Ascending aorta (tissue), 2 donors: ENCODE results near the gene SLC2A1. TPM values are rescaled to one million over a fixed set of nuclear protein-coding genes. Genes with fewer than 3 reads are reported as not detected.

Source experiments
- DNase-seq, 2 donors: peaks; one replicate each; pipeline ENCODE4 v3.0.0-alpha.2; 2019; ENCODE audit warnings: low spot score in 2 of 2
- H3K27ac ChIP-seq, 2 donors: fragments of 200-600 bp; sonication (generic); one replicate each; pipeline ENCODE4 v1.5.1; 2016 to 2017; ENCODE audit warnings: mild to moderate bottlenecking in 1 of 2
- H3K27me3 ChIP-seq: fragments of 200-600 bp; sonication (generic); one replicate; pipeline ENCODE4 v1.5.1; 2017
- H3K36me3 ChIP-seq, 2 donors: fragments of 200-600 bp; sonication (generic); one replicate each; pipeline ENCODE4 v1.5.1; 2016
- H3K4me1 ChIP-seq, 2 donors: fragments of 200-600 bp; sonication (generic); one replicate each; pipeline ENCODE4 v1.5.1; 2016 to 2017; ENCODE audit warnings: mild to moderate bottlenecking in 1 of 2
- H3K4me3 ChIP-seq, 2 donors: fragments of 200-600 bp; sonication (generic); one replicate each; pipeline ENCODE4 v1.5.1; 2016 to 2017; ENCODE audit warnings: mild to moderate bottlenecking in 1 of 2
- H3K9me3 ChIP-seq, 2 donors: fragments of 200-600 bp; sonication (generic); one replicate each; pipeline ENCODE4 v1.5.1; 2016
- intact Hi-C: fragments of 100-400 bp; cut with DNase I; formaldehyde crosslinking; loops from one replicate; pipeline ENCODE4 v1.15.1; 2023
- total RNA-seq: library from RNA; depleted of rRNA; stranded (reverse); fragments of >200 nt; gene quantifications from one replicate; pipeline ENCODE4 v1.1.0, GENCODE V29; 2016
- TF ChIP-seq, protein P1 (sequence below), 3 experiments: fragments of 200-600 bp in 2 of 3; fragments of 450-650 bp in 1 of 3; sonication (generic) in 2 of 3; IDR thresholded peaks; one replicate each; pipeline ENCODE4 v1.5.1; 2016 to 2019; ENCODE audit warnings: antibody characterized with exemption in 3 of 3, mild to moderate bottlenecking in 1 of 3, moderate library complexity in 1 of 3

Gene SLC2A1
- total RNA-seq, 1 donor from 2014 or later: 15.5 TPM

DNA sequence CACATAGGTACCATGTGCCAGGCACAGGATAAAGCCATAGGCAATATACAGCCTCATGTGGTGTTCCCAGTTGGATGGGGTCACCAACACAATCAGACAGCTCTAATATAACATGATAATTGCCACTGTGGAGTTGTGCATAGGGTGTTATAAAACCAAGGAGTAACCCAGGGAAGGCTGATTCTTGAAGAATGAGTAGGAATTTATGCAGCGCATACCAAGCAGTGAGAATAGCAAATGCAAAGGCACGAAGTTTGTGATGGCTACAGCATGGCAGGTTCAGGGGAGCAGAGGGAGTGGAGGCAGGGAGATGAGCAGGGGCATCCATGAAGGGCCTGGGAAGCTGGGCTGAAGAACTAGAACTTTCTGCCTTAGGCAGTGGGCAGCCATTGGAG, 20.4 kb upstream of the SLC2A1 start:
- Histone ChIP-seq H3K36me3 (peaks cover 0 to 5% of the 10 kb centered on the region in 2 donors), H3K27ac (no peak overlapping the region), H3K4me3 (no peak overlapping the region), H3K4me1 (no peaks in the 10 kb centered on the region), H3K27me3 (no peaks in the 10 kb centered on the region), H3K9me3 (no peaks in the 10 kb centered on the region)
- TF ChIP-seq, protein P1, sequence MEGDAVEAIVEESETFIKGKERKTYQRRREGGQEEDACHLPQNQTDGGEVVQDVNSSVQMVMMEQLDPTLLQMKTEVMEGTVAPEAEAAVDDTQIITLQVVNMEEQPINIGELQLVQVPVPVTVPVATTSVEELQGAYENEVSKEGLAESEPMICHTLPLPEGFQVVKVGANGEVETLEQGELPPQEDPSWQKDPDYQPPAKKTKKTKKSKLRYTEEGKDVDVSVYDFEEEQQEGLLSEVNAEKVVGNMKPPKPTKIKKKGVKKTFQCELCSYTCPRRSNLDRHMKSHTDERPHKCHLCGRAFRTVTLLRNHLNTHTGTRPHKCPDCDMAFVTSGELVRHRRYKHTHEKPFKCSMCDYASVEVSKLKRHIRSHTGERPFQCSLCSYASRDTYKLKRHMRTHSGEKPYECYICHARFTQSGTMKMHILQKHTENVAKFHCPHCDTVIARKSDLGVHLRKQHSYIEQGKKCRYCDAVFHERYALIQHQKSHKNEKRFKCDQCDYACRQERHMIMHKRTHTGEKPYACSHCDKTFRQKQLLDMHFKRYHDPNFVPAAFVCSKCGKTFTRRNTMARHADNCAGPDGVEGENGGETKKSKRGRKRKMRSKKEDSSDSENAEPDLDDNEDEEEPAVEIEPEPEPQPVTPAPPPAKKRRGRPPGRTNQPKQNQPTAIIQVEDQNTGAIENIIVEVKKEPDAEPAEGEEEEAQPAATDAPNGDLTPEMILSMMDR (IDR thresholded peaks at IDR 0.05): no peak
- intact Hi-C loops: no loop called here
- no peak for DNase-seq

DNA sequence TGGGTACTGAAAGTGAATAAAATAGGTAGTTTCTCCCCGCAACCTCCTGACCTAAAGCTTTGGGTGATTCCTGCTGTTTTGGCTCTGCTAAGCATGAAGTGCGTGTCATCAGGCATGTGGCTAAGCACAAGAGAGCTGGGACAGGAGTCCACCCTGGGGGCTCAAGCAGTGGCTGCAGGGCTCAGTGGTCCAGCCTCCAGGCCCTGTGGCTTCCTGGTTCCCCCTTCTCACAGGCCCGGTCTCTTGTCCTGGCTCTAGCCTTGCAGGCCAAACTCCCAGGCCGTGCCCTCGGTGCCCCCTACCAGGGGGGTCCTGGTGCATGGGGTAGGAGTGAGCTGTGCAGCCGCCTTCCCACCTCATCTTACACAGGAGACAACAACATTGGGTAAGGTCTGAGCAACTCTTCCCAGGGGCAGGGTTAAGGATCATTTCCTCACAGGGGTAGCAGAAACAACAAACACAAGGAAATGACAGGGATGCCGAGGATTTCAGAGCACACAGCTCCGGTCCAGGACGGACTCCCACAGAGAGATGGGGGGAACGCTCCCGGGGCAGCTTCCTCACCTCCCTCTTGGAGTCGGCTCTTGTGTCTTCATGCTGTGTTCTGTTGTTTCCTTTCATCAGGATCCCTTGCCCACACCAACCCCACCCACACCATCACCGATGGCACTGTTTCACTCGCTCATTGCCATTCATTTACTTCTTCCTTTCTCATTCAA, 19.8 kb upstream of the SLC2A1 start:
- H3K36me3 ChIP-seq: peaks cover 0 to 9% of the 10 kb centered on the region in 2 donors
- no peaks in the 10 kb centered on the region for H3K9me3 ChIP-seq
- no peaks in the 10 kb centered on the region for H3K27me3 ChIP-seq
- TF ChIP-seq, protein P1 (IDR thresholded peaks at IDR 0.05): no peak
- DNase-seq: no peak
- no peaks in the 10 kb centered on the region for H3K4me1 ChIP-seq
- intact Hi-C loops: no loop called here
- H3K4me3 ChIP-seq: no peak overlapping the region
- no peak overlapping the region for H3K27ac ChIP-seq

DNA sequence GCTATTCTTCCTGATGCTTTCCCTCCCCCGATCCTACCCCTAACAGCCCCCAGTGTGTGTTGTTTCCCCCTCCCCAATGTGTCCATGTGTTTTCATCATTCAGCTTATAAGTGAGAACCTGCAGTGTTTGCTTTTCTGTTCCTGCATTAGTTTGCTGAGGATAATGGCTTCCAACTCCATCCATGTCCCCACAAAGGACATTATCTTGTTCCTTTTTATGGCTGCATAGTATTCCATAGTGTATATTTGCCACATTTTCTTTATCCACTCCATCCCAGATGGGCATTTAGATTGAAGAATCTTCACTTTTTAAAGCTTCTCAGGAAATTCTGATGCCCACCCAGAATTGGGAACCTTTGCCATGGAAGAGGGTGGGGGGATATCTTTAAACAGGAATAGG, 19.0 kb upstream of the SLC2A1 start:
- TF ChIP-seq, protein P1 (IDR thresholded peaks at IDR 0.05): no peak
- no peak overlapping the region for H3K4me3 ChIP-seq
- no peaks in the 10 kb centered on the region for H3K4me1 ChIP-seq
- no peak for DNase-seq
- intact Hi-C loops: no loop called here
- no peaks in the 10 kb centered on the region for H3K9me3 ChIP-seq
- no peak overlapping the region for H3K27ac ChIP-seq
- no peaks in the 10 kb centered on the region for H3K27me3 ChIP-seq
- H3K36me3 ChIP-seq: peaks cover 0 to 12% of the 10 kb centered on the region in 2 donors

DNA sequence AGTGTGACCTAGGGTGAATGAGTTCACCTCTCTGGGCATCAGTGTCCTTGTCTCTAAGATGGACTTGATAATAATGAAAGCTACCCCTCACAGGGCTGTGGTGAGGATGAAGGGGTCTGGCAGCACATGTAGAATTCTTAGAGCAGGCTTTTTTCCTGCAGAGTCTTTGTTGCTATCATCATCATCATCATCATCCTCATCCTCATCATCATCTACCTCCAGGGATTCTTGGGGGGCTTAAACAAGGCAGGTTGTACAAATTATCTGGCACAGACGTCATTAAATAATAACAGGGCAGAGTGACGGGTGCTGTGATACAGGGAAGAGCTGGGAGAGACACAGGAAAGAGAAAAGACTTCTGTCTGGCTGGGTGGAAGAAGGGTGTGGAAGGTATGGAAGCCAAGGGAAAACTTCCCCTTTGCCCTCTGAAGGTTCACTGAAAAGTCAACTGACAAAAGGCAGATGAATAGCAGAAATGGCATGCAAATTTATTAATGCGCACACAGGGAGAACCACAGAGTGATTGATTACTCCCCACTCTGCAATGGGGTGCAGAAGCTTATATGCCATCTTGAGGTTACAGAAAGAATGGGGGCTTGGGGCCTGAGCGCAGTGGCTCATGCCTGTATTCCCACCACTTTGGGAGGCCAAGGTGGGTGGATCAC, 17.0 kb upstream of the SLC2A1 start:
- TF ChIP-seq, protein P1 (IDR thresholded peaks at IDR 0.05): no peak
- Histone ChIP-seq H3K9me3 (no peaks in the 10 kb centered on the region), H3K36me3 (peaks cover 0 to 12% of the 10 kb centered on the region in 2 donors), H3K27ac (no peak overlapping the region), H3K27me3 (no peaks in the 10 kb centered on the region), H3K4me3 (no peak overlapping the region), H3K4me1 (no peaks in the 10 kb centered on the region)
- intact Hi-C loops: no loop called here
- no peak for DNase-seq

DNA sequence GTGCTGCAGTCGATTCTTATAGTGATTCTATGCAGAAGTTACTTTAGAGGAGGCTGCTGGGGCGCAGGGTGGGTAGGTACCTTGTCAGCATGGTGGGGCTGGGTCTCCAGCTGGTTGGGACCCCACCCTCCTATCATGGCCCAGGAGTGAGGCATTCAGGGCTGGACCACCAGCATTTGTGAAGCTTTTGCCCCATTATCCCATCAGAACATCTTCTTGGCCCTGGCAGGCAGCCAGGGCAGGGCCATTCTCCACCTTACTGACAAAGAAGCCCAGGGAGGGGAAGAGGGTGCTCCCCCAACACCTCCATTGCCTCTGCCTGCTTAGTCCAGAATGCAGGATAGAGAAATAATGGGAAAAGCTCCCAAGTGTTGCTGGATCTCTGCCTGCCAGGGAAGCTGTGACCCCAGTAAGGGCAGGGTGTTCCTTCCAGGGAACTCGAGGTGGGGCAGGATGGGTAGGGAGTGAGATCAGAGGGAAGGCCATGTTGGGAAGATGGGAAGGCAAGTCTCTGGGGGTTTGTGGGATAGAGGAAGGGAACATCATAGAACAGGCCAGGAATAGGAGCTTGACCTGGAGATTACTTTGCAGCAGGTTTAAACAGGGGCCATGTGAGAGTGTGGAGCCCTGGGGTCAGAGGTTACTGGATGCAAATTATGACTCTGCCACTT, 16.2 kb upstream of the SLC2A1 start:
- H3K4me3 ChIP-seq: no peak overlapping the region
- intact Hi-C loops: no loop called here
- TF ChIP-seq, protein P1 (IDR thresholded peaks at IDR 0.05): no peak
- no peaks in the 10 kb centered on the region for H3K4me1 ChIP-seq
- no peaks in the 10 kb centered on the region for H3K27me3 ChIP-seq
- no peaks in the 10 kb centered on the region for H3K9me3 ChIP-seq
- H3K27ac ChIP-seq: no peak overlapping the region
- peaks cover 0 to 12% of the 10 kb centered on the region in 2 donors for H3K36me3 ChIP-seq
- no peak for DNase-seq
